Stimulated activated CD8-positive, alpha-beta memory T cell treated with anti-CD3 and anti-CD28 coated beads, Interleukin-15, amount 100 ng/mL, for 24 hours (primary cell): ENCODE results near the gene ABI1.
"Not testable (repeated sequence)": the region's sequence is repeated elsewhere in the genome, so short reads cannot be mapped to it uniquely, and the experiment has no call there.

Experiments
- DNase-seq: peaks from one replicate; pipeline ENCODE4 v3.0.0-alpha.2; 2020; ENCODE audit warnings: low read depth

Gene ABI1

DNA sequence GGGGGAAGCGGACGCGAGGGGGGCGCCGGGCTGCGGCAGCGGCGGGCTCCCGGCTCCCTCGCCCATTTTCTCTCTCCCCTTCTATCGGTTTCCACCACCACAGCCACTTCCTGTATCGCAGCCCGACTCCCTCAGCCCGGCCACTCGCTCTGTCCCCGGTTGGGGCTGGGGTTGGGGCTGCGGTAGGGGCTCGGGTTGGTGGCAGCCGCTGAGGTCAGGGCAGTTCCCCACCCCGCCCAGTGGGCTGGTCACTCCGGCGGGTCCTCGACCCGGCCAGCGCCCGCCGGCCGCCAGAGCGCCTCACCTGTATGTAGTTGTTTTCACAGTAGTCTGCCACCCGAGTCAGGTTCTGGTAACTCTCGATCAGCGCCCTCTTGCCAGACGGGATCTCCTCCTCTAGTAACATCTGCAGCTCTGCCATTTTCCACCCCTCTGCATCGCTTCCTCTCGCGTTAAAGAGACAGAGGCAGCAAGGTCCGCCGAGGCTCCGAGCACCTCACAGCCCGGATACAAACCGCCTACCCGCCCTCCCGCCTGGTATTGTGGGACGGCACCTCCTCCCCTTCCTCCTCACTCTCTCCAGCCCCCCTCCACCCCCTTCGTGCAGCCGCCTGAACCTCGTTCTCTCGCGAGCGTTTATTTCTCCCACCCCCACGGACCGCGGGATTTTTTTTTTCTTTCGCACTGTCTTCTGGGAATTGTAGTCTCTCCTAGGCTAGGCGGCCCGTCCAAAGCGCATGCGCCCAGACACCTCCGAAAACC lies at the start of gene ABI1:
ABI1 (minus strand) TSS at position 516 of the 762 bp plus-strand sequence; CDS start at position 421, 95 bp downstream.
- DNase-seq = peak; percentile 91

DNA sequence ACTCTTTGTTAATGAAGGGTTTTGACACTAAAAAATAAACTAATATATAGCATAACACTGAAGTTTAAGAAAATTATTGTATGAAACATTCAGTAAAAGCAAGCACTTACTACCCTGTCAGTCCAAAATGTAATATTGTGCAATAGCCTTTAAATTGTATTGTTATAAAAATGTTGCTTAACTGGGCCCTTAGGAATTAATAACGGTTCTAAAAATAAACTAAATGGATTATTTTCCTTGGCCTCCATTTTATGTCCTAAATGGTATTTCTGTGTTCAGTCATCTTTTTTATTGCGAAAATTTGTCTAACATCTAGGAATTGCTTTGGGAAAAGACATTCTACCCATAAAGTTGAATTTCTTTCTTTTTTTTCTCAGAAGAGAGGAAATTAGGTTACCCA lies 49.0 kb upstream of the ABI1 start:
- no peak for DNase-seq

DNA sequence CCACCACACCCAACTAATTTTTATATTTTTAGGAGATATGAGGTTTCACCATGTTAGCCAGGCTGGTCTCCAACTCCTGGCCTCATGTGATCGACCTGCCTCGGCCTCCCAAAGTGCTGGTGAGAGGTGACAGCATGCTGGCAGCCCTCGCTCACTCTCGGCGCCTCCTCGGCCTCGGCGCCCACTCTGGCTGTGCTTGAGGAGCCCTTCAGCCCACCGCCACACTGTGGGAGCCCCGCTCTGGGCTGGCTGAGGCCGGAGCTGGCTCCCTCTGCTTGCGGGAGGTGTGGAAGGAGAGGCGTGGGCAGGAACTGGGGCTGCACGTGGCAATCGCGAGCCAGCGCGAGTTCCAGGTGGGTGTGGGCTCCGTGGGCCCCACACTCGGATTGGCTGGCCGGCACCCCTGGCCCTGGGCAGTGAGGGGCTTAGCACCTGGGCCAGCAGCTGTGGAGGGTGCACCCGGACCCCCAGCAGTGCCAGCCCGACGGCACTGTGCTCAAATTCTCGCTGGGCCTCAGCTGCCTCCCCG lies 44.6 kb upstream of the ABI1 start:
- DNase-seq = not testable (repeated sequence)

DNA sequence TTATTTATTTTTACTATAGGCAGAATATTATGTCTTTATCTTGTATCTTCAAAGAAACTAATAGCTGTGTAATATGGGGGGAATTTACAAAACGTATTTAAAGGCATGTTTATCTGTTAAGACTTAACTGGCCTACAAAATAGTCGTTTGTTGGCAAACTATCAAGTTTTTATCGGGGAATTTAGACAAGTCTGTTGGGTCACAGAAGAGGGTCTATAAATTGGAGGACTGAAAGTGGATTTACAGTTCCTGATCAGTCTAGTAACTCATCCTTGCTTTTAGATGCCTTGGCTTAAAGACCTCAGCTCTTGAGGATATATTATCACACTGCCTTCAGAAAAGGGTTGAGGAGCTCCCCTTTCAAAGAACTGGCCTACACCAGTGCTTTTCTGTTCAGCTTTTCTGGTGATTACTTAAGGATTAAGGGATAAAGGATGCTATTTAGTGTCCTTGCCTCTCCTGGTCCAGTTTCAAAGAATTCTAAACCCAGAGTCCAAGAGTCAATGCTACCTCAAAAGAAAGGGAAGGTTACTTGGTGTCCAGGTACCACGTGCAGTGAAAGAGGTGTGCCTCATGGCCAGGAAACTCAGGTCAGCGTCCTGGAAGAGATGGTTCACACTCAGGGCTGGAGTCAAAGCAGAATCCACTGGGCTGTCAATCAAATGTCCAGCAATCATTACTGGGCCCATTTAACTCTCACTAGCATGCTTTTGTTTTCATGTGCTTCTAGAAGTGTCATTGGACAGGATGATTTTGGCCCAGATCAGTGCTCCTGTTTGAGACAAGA lies 42.9 kb upstream of the ABI1 start:
- no peak for DNase-seq

DNA sequence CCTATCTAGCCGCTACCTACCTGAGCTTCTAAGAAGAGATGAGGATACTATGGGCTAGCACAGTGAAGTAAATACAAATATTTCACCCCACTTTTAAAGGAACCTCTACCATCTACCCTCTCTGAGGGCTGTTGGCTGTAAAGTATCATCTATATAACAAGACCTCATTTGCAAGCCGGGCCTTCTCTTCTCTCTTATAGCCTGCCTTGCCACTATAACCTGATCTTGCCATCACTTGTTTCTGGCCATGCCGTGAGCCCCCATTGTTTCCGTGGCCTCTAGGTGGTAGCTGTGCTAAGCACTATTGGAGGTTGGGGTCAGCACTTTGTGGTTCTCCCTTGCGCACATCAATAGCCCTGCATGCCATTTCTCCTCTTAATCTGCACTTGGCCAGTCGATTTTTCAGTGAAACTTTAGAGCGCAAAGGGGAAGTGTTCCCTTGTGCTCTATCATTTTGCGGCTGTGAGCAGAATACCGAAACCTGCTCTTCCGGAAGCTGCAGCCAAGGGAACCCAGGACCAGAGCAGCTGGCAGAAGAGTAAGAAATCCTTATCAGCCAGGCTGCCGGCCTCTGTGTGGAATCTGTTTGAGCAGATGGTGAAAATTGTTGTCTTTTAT lies 31.7 kb upstream of the ABI1 start:
- DNase-seq = not testable (repeated sequence)

DNA sequence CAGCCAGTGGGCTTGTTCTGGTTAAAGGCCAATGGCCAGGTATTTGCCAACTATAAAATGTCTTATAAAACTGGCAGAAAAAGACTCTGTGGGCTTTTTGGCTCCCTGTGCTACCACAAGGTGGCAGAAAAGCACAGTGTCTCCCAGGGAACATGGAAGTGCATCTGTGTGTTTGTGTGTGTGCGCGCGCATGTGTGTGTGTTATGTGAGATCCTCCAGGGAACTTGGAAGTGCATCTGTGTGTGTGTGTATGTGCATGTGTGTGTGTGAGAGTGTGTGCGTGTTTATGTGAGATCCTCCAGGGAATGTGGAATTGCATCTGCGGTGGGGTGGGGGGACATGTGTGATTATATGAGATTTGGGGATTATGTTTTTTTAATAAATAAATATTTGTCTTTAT lies 30.2 kb upstream of the ABI1 start:
- no peak for DNase-seq

DNA sequence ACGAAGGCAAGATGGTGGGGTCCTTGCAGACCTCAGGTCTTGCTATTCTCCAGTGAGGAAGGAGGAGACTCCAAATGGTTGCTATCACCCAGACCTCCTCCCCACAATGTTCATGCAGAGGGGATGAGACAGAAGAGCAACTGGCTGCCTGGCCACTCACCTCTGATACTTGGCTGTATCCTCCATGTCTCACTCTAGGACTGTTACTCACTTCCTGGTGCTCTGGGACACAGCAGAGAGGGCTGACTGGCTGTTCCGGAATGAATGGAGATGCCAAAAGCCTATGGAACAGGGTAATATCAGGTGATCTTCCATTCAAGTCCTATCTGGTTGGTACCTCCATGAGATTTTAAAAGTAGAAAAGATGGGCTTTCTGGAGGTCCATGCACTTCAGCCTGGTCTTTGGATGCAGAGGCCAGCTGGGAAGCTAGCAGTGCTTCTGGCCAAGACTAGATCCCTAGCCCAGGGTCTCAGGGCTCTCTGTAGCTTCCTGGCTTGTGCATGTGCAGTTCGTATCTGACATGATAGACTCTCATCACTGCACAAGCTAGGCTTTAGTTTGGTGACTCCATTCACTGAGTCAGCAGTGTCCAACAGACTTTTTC lies 27.0 kb upstream of the ABI1 start:
- DNase-seq = no peak

DNA sequence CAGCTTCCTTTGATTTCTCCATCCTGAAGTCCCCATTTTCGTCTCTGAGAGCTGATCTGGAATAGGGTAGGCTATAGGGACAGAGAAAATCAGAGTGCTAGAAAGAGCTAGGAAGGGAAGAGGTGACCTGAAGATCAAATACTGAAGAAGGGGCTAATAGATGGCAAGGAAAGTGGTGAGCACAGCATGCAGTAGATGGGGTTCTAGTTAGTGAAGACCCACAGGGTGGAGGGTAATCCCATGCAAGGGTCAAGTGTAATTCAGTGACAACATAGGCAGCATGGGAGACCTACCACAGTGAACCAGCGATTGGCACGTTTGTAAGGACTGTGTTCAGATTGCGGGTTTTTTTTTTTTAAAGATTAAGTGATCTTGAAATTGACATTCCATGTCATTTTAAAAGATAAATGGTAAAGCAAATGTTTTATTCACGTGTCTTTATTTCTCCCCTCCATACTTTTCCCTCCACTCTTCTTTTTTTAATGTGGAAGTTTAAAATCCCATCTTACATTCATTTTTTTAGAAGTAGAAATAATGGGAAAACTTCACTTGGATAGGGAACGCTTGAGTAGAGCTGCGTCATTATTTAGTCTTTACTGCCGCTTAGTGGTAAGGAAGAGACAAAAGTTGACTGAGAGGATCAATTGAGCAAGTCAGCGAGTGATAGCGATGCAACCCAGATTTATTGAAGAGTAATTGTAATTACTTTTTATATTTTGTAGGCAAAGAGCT lies 21.0 kb upstream of the ABI1 start:
- no peak for DNase-seq

DNA sequence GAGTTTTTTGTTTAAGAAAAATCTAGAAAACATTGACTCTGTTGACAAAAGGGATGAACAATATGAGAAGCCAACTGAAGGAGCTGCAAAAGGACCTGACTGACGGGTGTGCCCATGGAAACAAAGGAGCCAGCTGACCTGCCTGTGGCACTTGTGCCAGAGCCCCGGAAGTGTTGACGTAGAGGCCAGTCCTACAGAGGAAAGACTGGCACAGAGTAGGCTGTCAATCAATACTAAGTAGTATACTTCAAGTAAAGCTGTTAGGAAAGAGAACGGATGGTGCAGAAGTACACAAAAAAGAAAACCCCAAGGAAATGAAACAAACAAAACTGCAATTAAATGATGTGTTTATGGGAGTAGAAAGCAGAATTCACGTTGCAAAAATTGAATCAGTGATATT lies 19.0 kb upstream of the ABI1 start:
- DNase-seq = no peak

DNA sequence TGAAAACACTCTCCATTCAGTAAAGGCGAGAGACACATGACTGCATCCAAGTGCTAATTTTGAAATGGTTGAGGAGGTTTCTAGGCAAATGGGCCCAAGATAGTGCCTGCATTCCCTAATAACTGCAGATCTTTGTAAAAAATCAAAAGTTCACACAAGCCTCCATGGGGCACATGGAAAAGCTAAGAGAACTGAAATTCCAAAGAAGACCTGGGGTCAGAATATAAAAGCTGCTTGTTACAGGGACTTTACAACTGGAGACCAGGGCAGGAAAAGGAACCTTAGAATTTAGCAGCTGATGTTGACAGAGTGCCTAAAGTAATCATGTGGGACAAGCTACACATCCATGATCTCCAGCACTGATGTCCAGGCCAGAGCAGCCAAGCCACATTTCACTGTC lies 10.0 kb upstream of the ABI1 start:
- no peak for DNase-seq

DNA sequence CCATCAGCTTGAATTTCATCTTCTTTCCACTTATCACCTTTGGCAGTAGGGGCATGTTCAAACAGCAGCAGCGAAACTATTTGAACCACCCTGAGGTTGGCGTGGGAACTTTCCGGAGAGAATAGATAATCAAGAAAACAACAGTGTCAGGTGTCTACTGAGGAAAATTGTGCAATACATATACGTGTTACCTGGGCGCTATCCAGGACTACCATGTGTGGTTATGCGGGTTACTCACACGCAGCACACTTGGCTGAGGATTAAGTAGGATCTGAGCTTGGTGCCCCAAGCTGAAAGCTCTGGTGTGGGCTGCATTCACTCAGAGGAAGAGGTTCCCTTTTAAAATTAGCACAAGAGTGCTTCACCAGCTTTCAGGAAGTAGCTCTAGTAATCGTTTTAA lies 8.8 kb upstream of the ABI1 start:
- DNase-seq = no peak

DNA sequence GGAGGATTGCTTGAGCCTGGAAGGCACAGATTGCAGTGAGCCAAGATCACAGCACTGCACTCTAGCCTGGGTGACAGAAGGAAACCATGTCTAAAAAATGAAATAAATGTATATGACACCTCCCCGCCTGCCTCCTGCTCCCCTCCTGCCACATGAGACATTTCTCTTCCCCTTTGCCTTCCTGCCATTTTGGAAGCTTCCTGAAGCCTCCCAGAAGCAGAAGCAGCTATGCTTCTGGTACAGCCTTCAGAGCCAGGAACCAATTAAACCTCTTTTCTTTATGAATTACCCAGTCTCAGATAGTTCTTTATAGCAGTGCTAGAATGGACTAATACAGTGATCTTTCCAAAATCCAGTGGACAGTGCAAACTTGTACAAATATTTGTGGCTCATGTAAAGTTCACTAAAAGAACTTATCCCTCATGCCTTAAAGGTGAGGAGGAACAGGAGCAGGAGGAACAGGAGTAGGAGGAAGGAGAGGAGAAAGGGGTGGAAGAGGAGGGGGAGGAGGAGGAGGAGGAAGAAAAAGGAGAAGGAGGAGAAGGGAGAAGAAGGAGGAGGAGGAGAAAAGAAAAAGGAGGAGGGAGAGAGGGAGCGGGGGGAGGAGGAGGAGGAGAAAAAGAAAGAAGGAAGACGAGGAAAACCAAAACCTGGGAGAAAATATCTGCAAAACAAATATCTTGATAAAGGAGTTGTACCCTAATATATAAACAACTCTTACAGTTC lies 2.8 kb upstream of the ABI1 start:
- no peak for DNase-seq

DNA sequence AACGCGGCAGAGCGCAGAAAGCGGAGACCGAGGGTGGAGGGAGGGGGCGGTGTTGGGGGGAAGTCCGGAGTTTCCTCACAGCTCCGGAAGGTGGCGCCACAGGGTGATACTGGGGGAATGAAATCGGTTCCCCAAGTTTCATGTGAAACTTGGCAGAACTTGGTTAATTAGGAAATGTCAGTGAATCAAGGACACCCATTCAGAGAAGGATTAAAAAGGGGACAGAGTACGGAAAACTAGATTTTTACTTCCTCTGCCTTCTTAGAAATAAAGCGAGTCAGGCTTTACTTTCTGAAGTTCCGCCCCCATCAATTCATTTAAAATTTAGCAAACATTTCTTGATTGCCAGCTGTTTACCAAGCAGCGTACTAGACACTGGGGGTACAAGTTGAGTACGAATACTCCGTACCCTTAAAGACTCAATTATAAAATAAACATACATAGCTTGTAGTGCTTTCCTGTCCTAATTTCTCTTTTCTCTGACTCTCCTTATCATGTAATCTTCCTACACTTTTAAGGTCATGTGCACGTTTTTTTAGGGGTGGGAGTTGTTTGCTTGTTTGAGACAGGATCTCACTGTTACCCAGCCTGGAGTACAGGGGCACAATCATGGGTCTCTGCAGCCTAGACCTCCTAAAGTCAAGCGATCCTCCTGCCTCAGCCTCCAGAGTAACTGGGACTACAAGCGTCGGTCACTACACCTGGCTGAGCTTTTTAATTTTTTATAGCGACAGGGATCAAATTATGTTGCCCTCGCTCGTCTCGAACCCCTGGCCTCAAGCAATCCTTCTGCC lies 644 bp upstream of the ABI1 start:
- DNase-seq = no peak

DNA sequence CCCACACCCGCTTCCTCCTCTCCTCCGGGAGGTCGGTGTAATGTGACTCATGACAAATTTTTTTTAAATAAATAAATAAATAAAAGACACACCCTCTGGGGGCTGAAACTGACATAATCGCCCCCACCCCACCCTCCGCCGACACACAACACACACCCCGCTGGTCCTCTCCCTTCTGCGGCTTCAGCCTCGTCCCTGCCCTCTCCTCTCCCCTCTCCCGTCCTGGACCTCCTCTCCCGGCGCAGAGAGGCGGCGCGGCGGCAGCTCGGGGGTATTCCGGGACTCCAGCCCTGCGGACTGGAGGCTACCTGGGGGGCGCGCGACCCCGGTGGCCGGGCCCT lies 686 bp downstream of the ABI1 start:
- DNase-seq = peak; percentile 9

DNA sequence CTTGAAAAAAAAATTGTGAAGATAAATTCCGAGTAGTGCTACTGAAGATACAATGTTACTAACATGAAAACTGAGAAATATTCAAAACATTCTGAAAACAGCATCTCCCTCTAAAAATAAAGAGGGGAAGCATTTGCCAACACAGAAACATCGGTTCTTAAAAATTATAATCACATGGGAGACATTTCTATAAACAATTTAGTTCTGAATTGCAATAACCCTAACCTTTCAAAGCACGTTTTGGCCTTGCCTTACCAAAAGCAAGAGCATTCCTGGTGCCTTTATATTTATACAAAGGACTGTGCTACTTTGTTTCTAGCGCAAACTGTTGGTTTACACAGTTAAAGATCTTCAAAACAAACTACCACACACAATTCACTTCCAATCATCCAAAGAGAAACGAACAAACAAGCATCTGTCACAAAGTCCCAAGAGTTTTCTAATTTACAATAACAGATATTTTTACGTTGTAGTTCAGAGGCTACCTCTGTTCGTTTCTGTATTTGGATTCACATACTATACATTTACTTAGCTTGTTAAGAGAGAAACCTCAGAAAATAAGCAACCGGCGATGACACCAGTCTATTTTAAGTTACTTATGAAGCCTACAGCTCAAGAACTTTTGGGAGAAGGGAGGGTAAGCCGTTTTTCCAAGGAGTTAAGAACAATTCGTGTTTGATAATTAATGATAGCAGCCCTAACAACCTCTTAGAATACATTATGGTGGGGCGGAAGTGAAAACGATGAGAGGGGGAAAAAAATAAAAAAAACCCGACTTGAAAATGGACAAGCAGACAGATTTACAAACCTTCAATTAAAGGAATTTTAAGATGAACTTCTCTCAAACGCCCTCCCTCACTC lies 1.3 kb downstream of the ABI1 start:
- DNase-seq = no peak

DNA sequence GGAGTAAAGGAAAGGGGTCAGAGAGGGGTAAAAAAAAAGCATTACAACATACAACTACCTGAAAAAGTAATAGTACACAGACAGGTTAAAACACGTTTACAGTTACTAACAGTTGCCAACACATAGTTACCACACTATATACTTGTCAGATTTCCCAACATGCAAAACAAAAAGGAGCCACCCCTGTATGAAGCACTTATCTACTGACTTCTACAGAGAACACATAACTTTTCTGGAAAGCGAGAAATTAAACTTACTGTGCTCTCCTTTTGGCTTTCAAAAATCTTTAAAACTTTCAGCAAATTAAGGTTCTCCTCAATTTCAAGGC lies 2.1 kb downstream of the ABI1 start:
- DNase-seq = no peak

DNA sequence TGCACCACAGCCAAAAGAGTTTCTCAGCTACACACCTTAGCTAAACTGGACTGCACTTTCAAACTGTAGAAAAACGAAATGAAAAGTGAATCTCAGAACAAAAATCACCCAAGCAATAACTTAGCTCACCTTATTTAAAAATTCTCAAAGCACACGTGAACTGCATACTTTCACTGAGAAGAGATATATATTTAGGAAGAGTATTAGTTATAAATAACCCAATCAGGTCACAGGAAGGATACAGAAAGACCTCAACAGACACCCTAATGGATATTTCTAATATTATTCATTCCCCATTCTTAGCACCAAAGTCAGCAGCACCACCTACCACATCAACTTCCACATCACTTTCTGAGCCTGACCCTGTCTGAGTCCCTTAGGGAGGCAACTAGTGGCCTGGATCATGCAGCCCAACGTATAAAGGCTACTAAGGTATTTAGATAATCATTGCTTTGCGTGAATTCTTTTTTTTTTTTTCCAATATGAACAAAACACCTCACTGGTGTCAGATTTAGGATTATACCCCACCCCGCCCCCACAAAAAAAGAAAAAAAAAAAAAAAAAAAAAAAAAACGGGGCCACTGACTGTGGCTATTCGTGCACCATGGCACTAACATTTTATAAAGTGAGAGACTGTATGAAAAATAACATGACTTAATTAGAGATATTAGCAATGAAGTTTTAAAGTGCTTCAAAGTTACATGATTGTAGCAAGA lies 2.6 kb downstream of the ABI1 start:
- DNase-seq = no peak

DNA sequence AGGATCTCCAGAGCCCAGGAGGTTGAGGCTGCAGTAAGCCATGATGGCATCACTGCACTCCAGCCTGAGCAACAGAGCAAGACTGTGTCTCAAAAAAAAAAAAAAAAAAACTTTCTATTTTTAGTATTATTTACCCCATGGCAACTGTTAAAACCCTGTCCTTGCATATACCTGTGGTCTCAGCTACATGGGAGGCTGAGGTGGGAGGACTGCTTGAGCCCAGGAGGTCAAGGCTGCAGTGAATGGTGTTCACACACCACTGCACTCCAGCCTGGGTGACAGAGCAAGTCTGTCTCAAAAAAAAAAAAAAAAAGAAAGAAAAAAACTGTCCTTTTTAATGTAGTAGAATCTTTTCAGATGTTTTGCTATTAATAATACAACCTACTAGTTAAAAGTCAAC lies 3.2 kb downstream of the ABI1 start:
- not testable (repeated sequence) for DNase-seq

DNA sequence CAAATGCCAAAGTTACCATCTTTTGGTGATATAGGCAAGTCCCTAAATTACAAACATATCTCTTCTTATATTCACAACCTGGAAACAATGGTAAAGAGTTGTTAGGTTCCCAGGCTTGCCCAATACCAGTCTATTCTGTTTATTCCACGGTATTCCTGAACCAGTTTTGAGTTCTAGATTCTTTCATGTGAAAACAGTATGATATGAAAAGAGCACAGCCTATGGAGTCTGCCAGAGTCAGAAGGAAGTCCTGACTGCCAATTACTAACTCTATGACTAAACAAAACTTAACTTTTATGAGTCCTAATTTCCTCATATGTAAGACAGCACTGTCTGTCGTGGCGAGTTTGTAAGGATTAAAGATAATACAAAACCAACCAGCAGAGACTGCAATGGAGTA lies 5.6 kb downstream of the ABI1 start:
- no peak for DNase-seq
